ENCODE results near the gene PALB2. TPM values are rescaled to one million over a fixed set of nuclear protein-coding genes. Genes with fewer than 3 reads are reported as not detected.
"Not testable (repeated sequence)": the region's sequence is repeated elsewhere in the genome, so short reads cannot be mapped to it uniquely, and the experiment has no call there.

PALB2 gene
- total RNA-seq, 1 donor from 2014 or later, result 9.5 TPM

DNA sequence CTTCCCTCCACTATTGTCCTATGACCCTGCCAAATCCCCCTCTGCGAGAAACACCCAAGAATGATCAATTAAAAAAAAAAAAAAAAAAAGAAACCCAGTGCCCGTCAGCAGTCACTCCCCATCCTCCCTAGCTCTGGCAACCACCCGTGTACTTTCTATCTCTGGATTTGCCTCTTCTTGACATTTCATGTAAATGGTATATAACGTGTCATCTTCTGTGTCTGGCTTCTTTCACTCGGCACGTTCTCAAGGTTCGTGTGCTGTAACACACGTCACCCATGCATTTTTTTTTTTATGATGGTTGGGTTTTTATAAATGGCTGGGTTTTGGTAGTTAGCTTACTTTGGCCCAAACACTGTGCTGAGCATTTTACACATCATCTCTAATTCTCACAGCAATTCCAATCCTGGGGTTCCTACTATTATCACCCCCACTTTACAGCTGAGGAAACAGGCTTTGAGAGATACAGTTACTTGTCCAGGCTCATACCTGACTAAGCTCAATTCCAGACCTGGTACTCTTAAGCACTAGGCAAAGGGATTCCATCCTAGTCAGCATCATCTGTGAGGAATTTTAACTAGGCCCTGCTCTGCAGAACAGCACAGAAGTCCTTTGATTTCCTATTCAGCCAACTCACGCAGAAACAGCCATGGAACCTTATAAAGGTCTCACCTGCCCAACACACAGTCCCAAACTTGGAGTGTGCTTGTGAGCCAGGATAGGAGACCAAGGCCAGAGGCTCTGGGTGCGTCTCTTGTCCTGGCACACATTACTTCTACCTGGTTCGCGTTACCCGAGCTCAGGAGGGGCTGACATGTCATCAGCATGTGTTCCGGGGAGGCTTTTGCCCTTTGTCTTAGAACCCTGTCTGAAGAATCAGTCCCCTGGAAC lies 56.7 kb downstream of the PALB2 start:
- no peak for DNase-seq (ENCODE audit: extremely low read depth, low read depth, low spot score)

DNA sequence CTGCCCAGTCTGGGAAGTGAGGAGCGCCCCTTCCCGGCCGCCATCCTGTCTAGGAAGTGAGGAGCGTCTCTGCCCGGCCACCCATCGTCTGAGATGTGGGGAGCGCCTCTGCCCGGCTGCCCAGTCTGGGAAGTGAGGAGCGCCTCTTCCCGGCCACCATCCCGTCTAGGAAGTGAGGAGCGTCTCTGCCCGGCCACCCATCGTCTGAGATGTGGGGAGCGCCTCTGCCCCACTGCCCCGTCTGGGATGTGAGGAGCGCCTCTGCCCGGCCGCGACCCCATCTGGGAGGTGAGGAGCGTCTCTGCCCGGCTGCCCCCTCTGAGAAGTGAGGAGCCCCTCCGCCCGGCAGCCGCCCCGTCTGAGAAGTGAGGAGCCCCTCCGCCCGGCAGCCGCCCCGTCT lies 57.8 kb downstream of the PALB2 start:
- DNase-seq (ENCODE audit: extremely low read depth, low read depth, low spot score), result not testable (repeated sequence)

DNA sequence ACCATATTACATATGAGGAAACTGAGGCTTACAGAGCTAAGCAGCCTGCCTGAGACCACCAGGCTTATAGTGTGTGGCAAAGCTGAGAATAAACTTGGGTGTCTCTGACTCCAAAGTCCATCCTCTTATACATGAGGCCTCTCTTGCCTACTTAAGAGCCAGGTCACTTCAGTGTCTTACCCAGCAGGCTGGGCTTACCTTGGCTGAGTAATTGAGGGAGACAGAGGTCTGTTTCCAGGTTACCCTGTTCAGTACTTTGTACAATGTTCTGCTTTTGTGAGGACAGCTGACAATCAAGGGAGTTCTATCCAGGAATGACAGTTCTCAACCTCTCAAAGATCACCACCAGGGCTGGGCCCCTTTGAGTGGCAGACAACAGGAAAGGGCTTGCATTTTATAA lies 59.3 kb downstream of the PALB2 start:
- DNase-seq (ENCODE audit: extremely low read depth, low read depth, low spot score), result no peak

DNA sequence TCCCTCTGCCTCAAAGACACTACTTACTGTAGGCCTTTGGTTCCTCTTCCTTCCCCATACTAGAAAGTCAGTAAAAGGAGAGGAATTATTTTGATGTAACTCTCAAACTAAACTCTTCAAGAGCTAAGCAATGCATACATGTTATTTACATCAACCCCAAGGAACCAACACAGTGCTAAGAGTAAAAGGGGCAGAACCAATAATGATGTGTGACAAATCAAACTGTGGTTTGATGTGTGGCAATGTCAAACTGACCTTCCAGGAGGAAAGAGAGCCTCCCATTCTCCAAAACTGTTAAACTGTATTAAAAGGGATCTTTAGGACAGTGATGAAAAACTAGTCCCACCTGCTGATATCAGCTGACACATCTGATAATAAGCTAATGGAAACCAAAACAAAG lies 60.7 kb downstream of the PALB2 start:
- no peak for DNase-seq (ENCODE audit: extremely low read depth, low read depth, low spot score)

DNA sequence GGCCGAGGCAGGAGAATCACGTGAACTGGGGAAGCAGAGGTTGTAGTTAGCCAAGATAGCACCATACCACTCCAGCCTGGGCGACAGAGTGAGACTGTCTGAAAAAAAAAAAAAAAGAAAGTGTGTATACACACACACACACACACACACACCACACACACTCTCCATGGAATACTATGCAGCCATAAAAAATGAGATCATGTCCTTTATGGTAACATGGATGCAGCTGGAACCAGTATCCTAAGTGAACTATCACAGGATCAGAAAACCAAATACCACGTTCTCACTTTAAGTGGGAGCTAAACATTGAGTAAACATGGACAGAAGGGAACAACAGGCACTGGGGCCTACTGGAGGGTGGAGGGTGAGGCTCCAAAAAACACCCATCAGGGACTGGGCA lies 61.7 kb downstream of the PALB2 start:
- no peak for DNase-seq (ENCODE audit: extremely low read depth, low read depth, low spot score)

DNA sequence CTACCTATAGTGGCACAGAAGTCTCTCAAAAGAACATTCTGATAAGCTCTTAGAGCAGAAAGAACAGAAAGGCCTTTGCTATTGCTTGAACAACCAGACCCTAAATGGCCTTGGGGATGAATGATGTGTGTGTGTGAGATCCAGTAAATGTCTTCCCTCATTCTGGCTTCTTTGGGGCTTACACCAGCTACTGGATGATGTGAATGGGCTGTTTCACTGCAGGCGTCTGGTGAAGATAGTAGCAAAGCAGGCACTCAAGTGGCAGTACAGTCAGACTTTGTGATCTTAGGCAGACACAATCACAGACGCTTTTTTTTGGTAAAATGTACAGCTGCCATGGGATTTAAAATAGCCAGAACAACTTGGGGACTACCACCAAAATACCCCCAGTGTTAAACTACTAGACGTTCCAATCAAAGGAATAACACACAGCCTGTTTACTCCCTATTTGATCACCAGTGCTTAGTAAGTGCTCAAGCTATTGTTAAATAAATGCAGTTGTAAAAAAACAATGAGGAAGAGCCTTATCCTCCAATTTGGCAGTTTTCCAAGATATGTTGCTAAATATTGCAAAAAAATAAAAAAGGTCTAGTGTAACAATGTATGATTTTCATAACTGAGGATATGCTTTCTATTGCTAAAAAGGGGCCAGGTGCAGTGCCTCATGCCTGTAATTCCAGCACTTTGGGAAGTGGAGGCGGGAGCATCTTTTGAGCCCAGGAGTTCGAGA lies 62.8 kb downstream of the PALB2 start:
- no peak for DNase-seq (ENCODE audit: extremely low read depth, low read depth, low spot score)

DNA sequence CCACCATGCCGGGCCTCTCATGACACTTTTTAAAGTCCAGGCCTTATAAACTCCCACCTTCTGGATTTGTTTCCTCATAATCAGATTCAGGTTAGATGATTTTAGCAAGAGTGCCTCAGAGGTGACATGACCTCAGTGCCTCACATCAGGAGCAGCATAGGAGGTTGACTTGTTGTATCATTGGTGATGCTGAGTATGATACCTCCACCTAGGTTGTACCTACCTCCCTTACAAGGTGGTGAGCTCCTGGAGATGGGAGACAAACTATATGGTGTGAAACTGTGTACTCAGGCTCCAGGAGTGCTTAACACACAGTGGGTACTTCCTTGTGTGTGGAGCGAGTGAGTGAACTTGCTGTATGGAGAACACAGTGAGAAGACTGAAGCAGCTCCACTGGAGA lies 63.6 kb downstream of the PALB2 start:
- no peak for DNase-seq (ENCODE audit: extremely low read depth, low read depth, low spot score)

DNA sequence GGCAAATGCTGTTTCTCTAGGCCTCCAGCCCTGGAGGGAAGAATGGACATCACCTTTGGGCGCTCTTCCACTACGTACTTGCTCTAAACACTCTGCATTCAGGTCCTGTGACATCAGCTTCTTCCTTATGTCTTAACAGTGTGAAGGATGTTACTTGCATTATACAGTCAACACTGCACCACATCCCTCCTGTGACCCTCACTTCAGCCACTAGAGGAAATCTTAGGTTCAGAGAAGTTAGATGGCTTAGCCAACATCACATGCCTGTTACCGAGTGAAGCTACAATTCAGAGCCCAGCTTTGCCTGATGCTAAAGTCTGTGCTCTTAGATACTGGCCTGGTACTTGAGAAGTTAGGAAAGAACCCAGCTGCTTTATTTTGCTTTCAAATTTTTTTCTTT lies 65.3 kb downstream of the PALB2 start:
- DNase-seq (ENCODE audit: extremely low read depth, low read depth, low spot score), result no peak

DNA sequence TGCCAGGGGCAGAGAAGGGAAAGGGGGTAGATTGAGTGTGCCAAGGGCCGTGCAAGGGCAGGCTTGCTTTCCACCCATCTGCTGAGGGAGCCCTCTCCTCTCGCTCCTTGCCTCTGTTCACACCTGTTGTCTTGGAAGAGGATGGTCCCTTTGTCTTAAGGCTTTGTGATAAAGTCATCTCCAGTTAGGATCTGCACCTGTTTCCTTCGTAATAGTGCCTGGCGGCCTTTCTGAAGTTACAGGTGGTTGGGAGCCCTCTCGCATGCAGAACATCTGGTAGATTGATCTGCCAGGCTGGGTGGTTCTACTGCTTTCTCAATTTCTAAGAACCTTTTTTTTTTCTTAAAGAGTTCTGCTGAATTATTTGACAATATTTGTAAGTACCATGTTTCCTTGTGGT lies 67.3 kb downstream of the PALB2 start:
- no peak for DNase-seq (ENCODE audit: extremely low read depth, low read depth, low spot score)

DNA sequence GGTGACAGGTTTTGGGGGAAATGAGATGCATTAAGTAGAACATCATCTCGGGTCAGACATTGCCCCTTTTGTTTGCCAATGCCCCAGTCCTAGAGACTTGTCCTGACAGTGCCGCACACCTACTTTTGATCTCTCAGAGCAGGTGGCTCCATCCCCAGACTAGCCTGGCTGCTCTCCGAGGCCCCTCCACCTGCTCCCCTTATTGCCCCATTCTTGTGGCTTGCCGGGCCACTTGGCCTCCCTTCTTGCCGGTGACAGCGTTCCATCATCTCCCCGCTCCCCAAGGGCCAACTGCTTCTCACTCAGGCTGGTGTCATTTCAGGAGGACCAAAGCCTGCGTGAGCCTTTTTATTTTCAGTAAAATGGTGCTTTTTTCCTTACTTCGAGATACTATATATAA lies 68.7 kb downstream of the PALB2 start:
- no peak for DNase-seq (ENCODE audit: extremely low read depth, low read depth, low spot score)

DNA sequence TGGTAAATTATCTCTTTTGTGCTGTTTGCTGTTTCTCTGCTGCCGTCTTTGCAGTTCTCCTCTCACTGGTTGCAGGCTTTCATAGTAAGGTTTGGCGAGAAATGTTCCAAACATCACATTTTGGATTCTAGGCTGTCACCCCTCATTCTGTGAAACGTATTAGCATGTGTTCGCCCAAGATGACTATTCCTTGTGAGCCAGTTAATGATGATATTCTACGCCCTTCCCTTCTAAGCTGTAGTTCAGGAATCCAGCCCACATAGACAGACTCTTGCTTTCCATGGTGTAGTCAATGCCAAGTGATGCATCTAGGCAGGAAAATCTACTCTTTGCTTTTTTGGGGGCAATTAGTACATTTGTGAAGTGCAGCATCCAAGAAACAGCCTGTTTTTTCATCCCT lies 69.2 kb downstream of the PALB2 start:
- no peak for DNase-seq (ENCODE audit: extremely low read depth, low read depth, low spot score)

DNA sequence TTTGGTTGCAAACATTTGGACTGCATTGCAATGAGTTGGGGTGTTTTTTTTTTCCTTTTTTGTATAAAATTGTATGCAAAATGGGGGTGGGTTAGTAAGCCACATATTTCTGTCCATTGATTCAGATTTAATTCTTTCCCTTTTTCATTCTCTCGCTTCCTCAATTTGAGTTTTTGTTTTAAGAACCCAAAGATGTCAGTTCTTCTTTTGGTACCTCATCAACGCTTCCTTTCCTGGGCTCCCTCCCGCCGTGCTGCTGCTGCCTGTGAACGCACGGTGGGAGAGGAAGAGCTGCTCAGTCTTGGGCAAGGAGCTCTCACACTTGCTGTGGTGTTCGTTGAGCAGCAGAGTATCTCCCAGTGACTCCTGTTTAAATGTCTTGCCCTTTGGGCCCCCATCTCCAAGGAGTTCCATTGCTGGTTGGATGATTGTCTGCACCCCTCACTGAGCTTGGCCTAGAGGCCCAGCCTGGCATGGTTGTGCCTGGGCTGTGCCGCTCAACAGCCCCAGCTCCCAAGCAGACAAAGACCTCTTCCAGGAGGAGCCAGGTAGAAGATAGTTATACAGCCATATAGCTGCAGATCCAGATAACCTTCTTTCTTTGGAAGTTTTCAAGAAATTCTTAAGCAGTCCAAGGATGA lies 70.0 kb downstream of the PALB2 start:
- no peak for DNase-seq (ENCODE audit: extremely low read depth, low read depth, low spot score)

DNA sequence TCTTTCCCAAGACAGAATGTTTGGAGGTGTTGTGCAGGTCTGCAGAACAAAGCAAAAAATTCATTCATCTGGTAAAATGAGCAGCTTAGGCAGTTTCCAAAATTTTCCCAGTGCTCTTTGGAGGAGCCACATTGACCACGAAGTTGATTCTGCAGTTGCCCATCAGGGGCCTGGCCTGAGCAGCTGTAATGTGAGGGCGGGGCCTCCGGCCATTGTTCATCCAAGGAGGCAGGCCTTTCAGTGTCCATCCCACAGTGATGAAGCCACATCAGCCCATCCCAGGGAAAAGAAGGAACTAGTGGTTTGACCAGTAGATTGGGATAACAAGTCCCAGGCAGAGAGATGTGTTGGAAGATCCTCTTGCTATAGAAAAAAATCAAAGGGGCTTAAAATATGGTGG lies 73.5 kb downstream of the PALB2 start:
- no peak for DNase-seq (ENCODE audit: extremely low read depth, low read depth, low spot score)

DNA sequence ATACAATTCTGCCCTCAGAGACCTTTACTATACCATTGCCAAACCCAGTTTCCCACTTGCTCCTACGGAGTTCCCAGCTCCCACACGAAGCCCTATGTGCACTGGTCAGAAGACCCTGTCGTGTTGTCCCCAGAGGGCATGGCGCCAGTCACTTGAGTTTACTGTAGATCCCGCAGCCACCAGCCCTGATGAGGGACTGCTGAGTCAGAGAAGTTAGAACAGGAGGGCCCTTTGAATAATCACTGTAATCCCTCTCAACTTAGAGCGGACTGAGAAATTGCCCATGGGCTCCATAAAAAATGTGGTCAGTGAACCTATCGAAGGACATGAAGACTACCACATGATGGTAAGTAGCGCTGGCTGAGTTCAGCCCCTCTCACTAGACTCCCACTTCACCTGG lies 74.4 kb downstream of the PALB2 start:
- no peak for DNase-seq (ENCODE audit: extremely low read depth, low read depth, low spot score)

DNA sequence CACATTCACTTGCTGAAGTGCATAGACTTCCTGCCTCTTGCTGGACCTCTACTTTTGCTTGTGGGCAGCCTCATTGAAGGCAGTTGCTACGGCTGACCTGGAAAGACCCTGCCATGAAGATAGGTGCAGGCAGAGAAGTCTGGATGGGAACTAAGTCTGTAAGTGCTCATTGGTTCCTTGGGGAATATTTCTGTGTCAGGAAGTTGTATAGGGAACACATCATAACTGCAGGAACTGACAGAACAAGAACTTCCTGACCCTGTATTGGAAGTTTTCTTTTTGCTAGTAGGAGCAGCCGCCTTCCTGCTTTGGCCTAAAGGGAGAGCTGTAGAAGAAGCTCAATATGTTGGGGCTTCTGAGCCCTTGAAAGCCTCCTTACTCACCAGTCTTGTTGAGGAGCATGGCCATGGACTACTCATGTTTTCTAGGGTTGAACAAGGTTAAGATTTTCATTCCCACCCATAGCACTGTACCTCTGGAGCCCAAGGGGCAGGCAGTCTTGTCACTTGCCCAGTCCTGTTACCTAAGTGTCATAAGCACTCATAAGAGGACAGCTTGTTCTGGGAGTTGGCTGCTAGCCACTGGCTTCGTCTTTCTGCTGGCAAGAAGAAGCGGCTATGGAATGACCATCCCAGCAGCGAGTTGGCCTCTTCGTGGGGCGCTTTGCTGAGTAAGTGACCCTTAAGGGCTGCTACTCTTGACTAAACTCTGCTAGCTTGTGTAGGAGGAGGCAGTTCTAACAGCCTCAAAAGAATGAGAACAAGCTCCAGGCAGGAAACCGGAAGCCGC lies 76.3 kb downstream of the PALB2 start:
- no peak for DNase-seq (ENCODE audit: extremely low read depth, low read depth, low spot score)

DNA sequence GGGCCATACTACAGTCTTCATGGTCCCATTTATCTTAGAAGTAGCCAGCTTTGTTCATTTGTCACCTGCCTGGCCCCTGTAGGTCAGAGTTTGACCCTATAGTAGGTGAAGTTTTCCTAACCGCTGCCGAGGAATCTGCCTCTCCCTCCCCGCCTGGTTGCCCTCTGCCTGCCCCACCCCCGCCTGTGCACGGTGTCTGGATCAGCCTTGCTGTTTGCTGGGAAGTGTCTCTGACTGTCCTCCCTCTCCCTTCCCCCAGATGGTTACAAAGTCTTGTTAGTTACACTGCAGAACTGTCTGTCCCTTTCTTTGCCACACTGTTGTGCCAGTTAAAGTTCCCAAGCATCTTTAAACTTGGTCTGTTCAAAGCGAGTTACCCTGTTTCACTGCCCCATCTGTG lies 77.9 kb downstream of the PALB2 start:
- no peak for DNase-seq (ENCODE audit: extremely low read depth, low read depth, low spot score)

DNA sequence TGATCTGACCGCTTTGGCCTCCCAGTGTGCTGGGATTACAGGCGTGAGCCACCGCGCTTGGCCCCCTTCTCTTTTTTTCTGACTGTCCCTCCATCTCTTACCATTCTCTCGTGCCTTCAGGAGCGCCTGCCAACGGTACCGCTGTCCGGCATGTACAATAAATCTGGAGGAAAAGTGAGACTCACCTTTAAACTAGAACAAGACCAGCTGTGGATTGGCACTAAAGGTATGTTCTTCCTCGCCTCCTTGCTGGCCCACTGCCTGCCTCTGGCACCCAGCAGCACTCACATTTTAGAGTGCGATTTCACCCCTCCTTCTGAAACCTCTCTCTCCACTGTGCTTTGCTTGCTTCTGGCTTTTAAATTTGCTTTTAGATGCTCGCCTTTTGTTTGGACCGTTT lies 78.6 kb downstream of the PALB2 start:
- DNase-seq (ENCODE audit: extremely low read depth, low read depth, low spot score), result no peak

DNA sequence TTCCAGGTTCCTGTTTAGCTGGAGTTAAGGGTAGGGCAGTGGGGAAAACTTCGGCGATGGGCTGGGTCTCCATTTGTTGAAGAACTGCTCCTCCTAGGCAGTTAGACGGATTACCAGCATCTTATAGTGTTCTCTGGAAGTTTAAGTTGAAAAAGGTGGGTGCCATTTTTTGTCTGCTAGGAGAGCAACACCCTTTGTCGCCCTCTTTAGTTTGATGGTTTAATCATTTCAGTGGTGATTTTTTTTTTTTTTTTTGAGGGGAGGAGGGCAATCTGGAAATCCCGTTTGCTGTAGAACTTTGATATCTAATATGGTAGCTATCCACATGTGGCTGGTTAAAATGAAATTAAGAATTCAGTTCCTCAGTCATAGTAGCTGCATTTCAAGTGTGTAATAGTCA lies 79.5 kb downstream of the PALB2 start:
- no peak for DNase-seq (ENCODE audit: extremely low read depth, low read depth, low spot score)

DNA sequence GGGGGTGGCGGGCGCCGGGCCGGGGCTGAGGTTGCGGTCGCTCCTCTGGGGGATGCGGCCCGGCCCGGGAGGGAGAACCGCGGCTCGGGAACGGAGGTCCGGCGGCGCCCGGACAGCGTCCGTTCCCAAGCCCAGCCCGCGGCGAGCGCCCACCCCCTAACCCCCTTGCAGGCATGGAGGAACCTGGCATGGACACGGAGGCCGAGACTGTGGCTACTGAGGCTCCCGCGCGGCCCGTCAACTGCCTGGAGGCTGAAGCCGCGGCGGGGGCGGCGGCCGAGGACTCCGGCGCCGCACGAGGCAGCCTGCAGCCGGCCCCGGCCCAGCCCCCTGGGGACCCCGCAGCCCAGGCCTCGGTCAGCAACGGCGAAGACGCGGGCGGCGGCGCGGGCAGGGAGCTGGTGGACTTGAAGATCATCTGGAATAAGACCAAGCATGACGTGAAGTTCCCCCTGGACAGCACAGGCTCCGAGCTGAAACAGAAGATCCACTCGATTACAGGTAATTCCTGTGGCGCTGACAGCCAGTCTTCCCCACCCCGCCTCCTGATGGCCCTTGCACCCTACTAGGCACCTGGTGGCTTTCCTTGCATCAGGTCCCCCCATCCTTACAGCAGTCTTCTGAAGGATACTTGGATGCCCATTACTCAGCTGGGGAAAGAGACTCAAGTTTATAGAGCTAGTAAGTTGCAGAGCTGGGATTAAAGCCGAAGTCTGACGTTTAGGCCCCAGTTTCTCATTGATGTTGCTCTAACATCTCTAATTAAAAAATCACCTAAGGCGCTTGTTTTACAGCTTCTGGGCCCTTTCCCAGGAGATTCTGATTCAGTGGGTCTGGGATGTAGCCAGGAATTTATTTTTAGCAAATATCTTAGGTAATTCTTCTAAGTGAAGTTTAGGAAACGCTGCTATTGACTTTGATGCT lies 83.1 kb downstream of the PALB2 start:
- no peak for DNase-seq (ENCODE audit: extremely low read depth, low read depth, low spot score)
